Common myeloid progenitor, CD34-positive (primary cell): ENCODE measurements around the gene ZNF516.

Source experiments
- CTCF ChIA-PET: fragments of 350-600 bp; sonication (Branson Sonifier 250); formaldehyde crosslinking; loops from one replicate; lab custom pipeline; 2021; ENCODE audit warnings: antibody characterized with exemption; lab: Charles Lee
- POLR2A ChIA-PET: fragments of 350-600 bp; sonication (Branson Sonifier 250); formaldehyde crosslinking; loops from one replicate; lab custom pipeline; 2021; ENCODE audit warnings: antibody characterized with exemption; lab: Charles Lee
- DNase-seq, 3 donors: peaks; one replicate each; pipeline versions ENCODE4 v3.0.0 to v3.0.0-alpha.2; 2013
- H3K27ac ChIP-seq, 2 experiments: 1 replicate in 1 of 2; 2 replicates in 1 of 2; pipeline ENCODE4 v1.7.0; 2013; ENCODE audit warnings: inconsistent platforms in 2 of 2, low read length in 2 of 2, mild to moderate bottlenecking in 2 of 2, low read depth in 1 of 2, moderate library complexity in 1 of 2; ENCODE audit not compliant: severe bottlenecking in 2 of 2, insufficient read depth in 1 of 2, poor library complexity in 1 of 2
- H3K27me3 ChIP-seq, 5 experiments: replicated peaks in 2 of 5; 1 replicate in 3 of 5; 2 replicates in 2 of 5; pipeline versions ENCODE4 v1.6.1 to v1.7.0; 2013; ENCODE audit warnings: low read length in 4 of 5, mild to moderate bottlenecking in 2 of 5, moderate library complexity in 2 of 5, inconsistent platforms in 1 of 5; ENCODE audit not compliant: insufficient read depth in 5 of 5, control insufficient read depth in 4 of 5
- H3K36me3 ChIP-seq, 4 experiments: 1 replicate in 2 of 4; 2 replicates in 2 of 4; pipeline versions ENCODE4 v1.6.1 to v1.7.0; 2013; ENCODE audit warnings: low read length in 3 of 4, control low read depth in 1 of 4, mild to moderate bottlenecking in 1 of 4; ENCODE audit not compliant: control insufficient read depth in 4 of 4, insufficient read depth in 4 of 4
- H3K4me1 ChIP-seq, 4 experiments: 1 replicate in 3 of 4; 2 replicates in 1 of 4; pipeline versions ENCODE4 v1.6.1 to v1.7.1; 2013; ENCODE audit warnings: low read length in 3 of 4, mild to moderate bottlenecking in 3 of 4, control low read depth in 1 of 4, inconsistent platforms in 1 of 4, moderate library complexity in 1 of 4; ENCODE audit not compliant: control insufficient read depth in 4 of 4, insufficient read depth in 4 of 4; ENCODE audit errors: control extremely low read depth in 1 of 4
- H3K4me3 ChIP-seq, 7 experiments: 1 replicate in 4 of 7; 2 replicates in 3 of 7; pipeline versions ENCODE4 v1.5.1 to v1.7.0; 2013; ENCODE audit warnings: mild to moderate bottlenecking in 7 of 7, low read length in 6 of 7, moderate library complexity in 6 of 7, inconsistent platforms in 2 of 7, low read depth in 2 of 7, control low read depth in 1 of 7; ENCODE audit not compliant: insufficient read depth in 4 of 7, control insufficient read depth in 1 of 7; ENCODE audit errors: extremely low read depth in 1 of 7
- H3K9me3 ChIP-seq, 5 experiments: 1 replicate in 4 of 5; 2 replicates in 1 of 5; pipeline versions ENCODE4 v1.6.1 to v1.7.1; 2013; ENCODE audit warnings: low read length in 4 of 5, mild to moderate bottlenecking in 2 of 5, inconsistent platforms in 1 of 5, low read depth in 1 of 5, moderate library complexity in 1 of 5; ENCODE audit not compliant: control insufficient read depth in 4 of 5, insufficient read depth in 2 of 5; ENCODE audit errors: control extremely low read depth in 1 of 5
- WGBS: methylation state at CpG from one replicate; pipeline ENCODE4 v1.1.5; 2013; ENCODE audit not compliant: insufficient coverage; 5-methylcytosine and 5-hydroxymethylcytosine counted together

ZNF516 gene

DNA sequence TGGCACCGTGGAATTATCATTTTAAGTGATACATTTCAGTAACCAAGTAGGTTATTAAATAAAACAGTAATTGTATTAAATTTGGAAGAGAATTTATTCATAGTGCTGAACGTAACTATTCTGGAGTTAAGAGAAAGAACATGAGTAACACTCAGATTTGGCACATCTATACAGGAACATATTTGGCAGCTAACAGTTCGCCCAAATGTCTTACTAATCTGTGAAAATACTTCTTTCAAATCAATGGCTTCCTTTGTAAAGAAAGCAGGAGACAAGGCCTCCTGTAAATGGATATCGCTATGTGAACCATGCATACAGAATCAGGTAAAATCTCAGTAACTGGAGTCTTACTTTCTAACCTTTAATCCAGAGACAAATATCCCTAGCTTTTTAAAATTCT lies 64.4 kb downstream of the ZNF516 start:
- 100% methylated on average over 1 of the region's 4 CpGs for WGBS
- CTCF ChIA-PET = no interaction called here
- no peak overlapping the region for H3K27ac ChIP-seq
- no peak for DNase-seq
- no peaks in the 10 kb centered on the region for H3K27me3 ChIP-seq
- H3K36me3 ChIP-seq = peaks cover 0 to 36% (median 21%) of the 10 kb centered on the region in 4 experiments
- POLR2A ChIA-PET = no interaction called here
- no peak overlapping the region for H3K4me3 ChIP-seq
- H3K9me3 ChIP-seq = no peaks in the 10 kb centered on the region
- no peaks in the 10 kb centered on the region for H3K4me1 ChIP-seq

DNA sequence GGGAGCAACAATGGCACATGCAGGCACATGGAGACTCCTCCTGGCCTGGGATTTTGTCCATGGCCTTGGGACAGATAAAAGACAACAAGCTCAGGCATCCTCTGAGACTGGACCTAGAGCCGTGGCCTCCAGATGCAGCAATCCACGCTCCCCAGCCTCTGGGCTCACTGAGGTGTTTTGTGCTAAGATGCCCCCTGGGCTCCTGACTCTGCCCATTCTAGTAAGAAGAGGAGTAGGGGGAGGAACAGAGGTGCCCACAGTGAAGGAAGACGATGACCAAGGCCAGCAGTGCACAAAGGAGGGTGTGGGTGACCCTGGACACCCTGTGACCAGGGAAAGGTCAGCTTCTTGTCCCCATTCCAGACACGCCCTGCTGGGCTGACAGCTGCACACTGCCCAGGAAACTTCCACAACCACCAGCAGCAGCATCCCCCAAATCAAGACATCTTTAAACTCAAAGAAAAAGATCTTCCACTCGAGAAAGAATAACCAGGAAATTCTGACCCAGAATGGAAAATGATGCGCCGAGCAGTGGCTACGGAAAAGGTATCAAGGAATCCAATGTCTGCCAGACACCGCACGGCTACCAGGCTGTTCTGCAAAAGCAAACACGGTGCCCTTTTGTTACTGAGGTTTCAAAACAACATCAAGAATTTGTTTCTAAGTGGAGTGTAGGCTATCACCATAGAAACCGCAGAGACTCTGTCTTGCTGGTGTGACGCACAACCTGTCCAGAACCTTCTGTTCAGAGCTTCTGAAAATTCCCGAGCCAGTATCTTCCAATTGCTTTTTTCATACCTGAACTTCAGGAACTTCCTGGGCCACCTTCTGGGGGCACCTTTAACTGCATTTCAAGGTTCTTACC lies 65.5 kb downstream of the ZNF516 start:
- 98% methylated on average over 14 of the region's 14 CpGs for WGBS
- Histone ChIP-seq H3K4me1 (no peaks in the 10 kb centered on the region), H3K36me3 (peaks cover 0 to 28% (median 15%) of the 10 kb centered on the region in 4 experiments), H3K27ac (no peak overlapping the region), H3K27me3 (no peaks in the 10 kb centered on the region), H3K4me3 (no peak overlapping the region), H3K9me3 (no peaks in the 10 kb centered on the region)
- DNase-seq = no peak
- ChIA-PET POLR2A (no interaction called here), CTCF (interaction anchor here (0.9 kb wide), 1 partner anchor 45 kb away, joined by 3 read pairs; no protein-coding TSS in a partner anchor)

DNA sequence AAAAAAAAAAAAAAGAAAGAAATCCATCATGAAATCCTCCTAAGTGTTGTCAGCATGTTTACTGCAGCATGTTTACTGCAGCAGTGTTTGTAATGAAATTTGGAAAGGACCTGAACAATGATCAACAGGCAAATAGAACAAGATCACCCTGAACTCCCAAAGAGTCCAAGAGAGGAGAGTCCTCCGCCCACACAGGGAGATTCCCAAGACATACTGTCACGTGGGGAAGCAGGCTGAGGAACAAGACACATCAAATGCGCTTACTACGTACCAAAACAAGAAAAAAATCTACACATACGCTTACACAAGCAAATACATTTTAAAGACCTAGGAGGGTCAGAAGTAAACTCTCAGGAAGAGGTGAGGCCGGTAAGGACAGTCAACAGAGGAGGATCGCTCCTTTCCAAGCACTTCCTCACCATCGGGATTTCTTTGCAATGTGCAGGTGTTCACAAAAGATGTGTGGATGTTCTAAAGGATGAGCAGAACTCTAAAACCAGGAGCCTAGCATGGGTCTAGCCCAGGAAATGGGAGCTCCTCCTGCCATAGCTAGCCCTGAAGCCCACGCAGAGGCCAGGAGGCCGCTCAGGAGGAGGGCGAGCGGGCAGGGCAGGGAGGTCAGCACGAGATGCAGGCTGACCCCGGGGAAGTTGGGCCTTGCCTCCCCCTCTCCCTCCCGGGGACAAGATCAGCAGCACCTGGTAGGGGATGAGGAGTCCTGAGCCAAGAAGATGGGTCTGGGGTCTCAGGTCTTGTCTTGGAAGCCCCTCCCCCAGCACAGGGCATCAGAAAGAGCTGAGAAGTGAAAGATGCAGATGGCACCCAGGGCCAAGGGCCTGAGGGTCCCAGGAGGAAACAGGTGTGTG lies 66.4 kb downstream of the ZNF516 start:
- CTCF ChIA-PET = interaction anchor here (0.9 kb wide), 1 partner anchor 46 kb away, joined by 3 read pairs; no protein-coding TSS in a partner anchor
- Histone ChIP-seq H3K27ac (no peak overlapping the region), H3K4me3 (no peak overlapping the region), H3K27me3 (no peaks in the 10 kb centered on the region), H3K9me3 (no peaks in the 10 kb centered on the region), H3K4me1 (no peaks in the 10 kb centered on the region), H3K36me3 (peaks cover 0 to 20% (median 11%) of the 10 kb centered on the region in 4 experiments)
- WGBS = 99% methylated on average over 10 of the region's 15 CpGs
- no peak for DNase-seq
- POLR2A ChIA-PET = no interaction called here

DNA sequence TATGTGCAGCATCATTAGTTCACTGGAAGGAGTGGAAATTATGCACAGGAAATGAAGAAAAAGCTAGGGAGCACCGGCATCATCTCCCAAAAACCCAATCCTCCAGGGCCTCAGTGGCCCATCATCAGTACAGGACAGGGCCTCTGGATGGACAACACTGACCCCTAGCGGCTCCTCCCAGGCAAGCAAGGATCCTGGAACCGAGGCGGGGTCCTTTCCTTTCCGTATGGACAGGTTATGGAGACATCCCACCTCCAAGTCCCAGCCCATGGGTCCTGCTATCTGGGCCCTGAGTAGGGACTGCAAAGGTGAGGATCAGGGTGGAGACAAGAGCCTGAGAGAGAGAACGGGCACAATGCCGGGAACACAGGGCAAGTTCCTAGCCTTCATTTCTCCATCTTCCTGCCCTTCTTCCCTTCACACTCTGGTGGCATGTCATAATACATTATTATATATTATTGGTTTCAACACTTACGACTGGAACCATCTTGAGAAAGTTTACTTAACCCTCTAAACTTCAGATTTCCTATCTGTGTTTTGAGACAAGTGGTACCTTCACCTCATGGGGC lies 68.2 kb downstream of the ZNF516 start:
- Histone ChIP-seq H3K36me3 (peaks cover 0 to 8% (median 0%) of the 10 kb centered on the region in 4 experiments), H3K4me1 (no peaks in the 10 kb centered on the region), H3K27ac (no peak overlapping the region), H3K9me3 (no peaks in the 10 kb centered on the region), H3K27me3 (no peaks in the 10 kb centered on the region), H3K4me3 (no peak overlapping the region)
- ChIA-PET POLR2A (no interaction called here), CTCF (interaction anchor here (0.9 to 1.3 kb wide), 3 partner anchors 14 to 267 kb away, joined by 3 to 5 read pairs (median 3); no protein-coding TSS in a partner anchor)
- DNase-seq = no peak
- 96% methylated on average over 4 of the region's 8 CpGs for WGBS

DNA sequence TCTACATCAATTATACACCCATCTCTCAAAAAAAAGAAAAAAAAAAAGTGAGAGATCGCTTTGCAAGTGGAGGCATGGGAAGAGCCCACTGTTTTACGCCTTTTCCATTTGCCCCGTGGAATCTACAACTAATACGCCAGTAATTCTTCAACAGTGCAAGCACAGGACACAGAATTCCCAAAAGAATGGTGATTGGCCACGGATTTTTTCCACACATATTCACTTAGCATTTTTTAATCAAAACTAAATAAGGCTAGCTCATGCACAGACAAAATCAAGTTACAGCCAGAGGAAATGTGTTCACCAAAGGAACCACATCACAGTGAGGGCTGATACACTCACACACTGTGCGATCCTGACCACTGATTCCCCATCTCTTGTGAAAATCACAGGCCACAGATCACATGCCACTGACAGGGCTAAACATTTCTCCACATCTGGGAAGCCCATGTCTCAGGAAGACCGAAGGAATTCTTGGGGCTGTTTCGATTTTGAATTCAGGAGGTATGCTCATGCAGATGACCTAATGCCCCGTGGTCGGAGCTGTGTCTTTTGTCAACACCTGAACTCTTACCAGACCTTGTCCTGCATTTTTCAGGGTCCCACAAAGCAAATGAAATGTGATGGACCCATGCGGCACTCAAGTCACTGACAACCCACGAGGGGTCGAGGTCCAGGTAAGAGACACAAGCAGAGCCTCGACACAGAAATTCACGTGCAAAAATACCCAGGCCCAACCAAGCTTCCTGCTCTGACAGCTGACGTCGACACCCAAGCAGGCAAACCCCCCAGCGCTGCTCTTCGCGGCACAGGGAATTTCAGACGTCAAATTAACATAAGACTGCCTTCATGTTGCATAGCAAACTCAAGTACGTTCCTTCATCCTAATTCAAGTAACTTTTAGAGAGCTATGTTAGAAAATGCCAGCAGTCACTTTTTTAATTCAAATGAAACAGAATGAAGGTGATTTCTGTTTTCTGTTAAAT lies 69.6 kb downstream of the ZNF516 start:
- CTCF ChIA-PET = interaction anchor here (0.9 to 1.3 kb wide), 6 partner anchors 8 to 269 kb away, joined by 3 to 5 read pairs (median 4); no protein-coding TSS in a partner anchor
- no peaks in the 10 kb centered on the region for H3K4me1 ChIP-seq

DNA sequence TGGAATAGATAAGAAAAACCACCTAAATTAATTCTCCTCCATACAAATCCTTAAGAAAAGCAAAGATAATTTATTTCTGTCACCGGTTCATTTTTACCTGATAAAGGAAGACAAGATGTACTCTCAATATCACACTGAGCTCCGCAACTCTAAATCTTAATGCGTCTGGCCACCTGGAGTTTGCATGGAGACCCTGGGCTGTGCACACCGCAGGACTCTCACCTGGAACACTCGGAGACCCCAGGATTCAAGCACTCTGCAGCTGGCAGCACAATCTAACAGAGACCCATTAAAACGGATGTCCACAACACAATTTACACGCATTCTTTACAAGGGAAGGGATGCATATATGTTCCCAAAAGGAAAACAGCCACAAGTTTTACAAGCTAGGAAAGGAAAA lies 72.2 kb downstream of the ZNF516 start:
- Histone ChIP-seq H3K4me3 (no peak overlapping the region), H3K36me3 (peaks cover 0 to 10% (median 0%) of the 10 kb centered on the region in 4 experiments), H3K27me3 (no peaks in the 10 kb centered on the region), H3K4me1 (no peaks in the 10 kb centered on the region), H3K9me3 (no peaks in the 10 kb centered on the region), H3K27ac (no peak overlapping the region)
- ChIA-PET CTCF (no interaction called here), POLR2A (no interaction called here)
- 93% methylated on average over 6 of the region's 7 CpGs for WGBS
- DNase-seq = no peak

More for the DNA sequence above, 69.6 kb downstream of the ZNF516 start:
- 90% methylated on average over 19 of the region's 22 CpGs for WGBS
- POLR2A ChIA-PET = interaction anchor here (0.6 kb wide), 1 partner anchor 55 kb away, joined by 3 read pairs; no protein-coding TSS in a partner anchor
- DNase-seq = no peak
- Histone ChIP-seq H3K27me3 (no peaks in the 10 kb centered on the region), H3K27ac (no peak overlapping the region), H3K9me3 (no peaks in the 10 kb centered on the region), H3K36me3 (peaks cover 0 to 14% (median 0%) of the 10 kb centered on the region in 4 experiments), H3K4me3 (no peak overlapping the region)
